Measurements from ENCODE around the gene CALML5. TPM values are rescaled to one million over a fixed set of nuclear protein-coding genes. Genes with fewer than 3 reads are reported as not detected.

The CALML5 gene
- total and polyA plus RNA-seq, 7 donors = not detected

- ATAC-seq = no peak
- 83 to 89% (median 85%) methylated on average over 14 of the region's 14 CpGs for WGBS, 3 donors
- Histone ChIP-seq H3K9me3 (no peaks in the 10 kb centered on the region), H3K4me1 (no peaks in the 10 kb centered on the region), H3K36me3 (ENCODE audit: insufficient read depth in 1 of 2, low read depth in 1 of 2) (no peaks in the 10 kb centered on the region), H3K27ac (no peak overlapping the region), H3K27me3 (ENCODE audit: insufficient read depth in 3 of 3, low read length in 2 of 3) (no peaks in the 10 kb centered on the region), H3K4me3 (no peak overlapping the region)
- no peak for TF ChIP-seq CTCF (IDR thresholded peaks at IDR 0.05)
- intact Hi-C loops (cut with DNase I) = no loop called here
- peak in 1 of 2 donors; percentile 10 for DNase-seq
These were observed 14.1 kb downstream of the CALML5 start for GRCh38 chr10:5485290-5485689.

- Histone ChIP-seq H3K4me3 (no peak overlapping the region), H3K27me3 (ENCODE audit: insufficient read depth in 3 of 3, low read length in 2 of 3) (no peaks in the 10 kb centered on the region), H3K27ac (no peak overlapping the region), H3K4me1 (no peaks in the 10 kb centered on the region), H3K36me3 (ENCODE audit: insufficient read depth in 1 of 2, low read depth in 1 of 2) (no peaks in the 10 kb centered on the region), H3K9me3 (no peaks in the 10 kb centered on the region)
- DNase-seq (no peak), ATAC-seq (no peak)
- intact Hi-C loops (cut with DNase I) = no loop called here
- WGBS, 3 donors = 66 to 81% (median 79%) methylated on average over 3 of the region's 3 CpGs
- no peak for TF ChIP-seq CTCF (IDR thresholded peaks at IDR 0.05)
These were observed 15.2 kb downstream of the CALML5 start for GRCh38 chr10:5484205-5484604.

- Histone ChIP-seq H3K36me3 (ENCODE audit: insufficient read depth in 1 of 2, low read depth in 1 of 2) (no peaks in the 10 kb centered on the region), H3K27me3 (ENCODE audit: insufficient read depth in 3 of 3, low read length in 2 of 3) (no peaks in the 10 kb centered on the region), H3K9me3 (no peaks in the 10 kb centered on the region), H3K27ac (no peak overlapping the region), H3K4me1 (no peaks in the 10 kb centered on the region), H3K4me3 (no peak overlapping the region)
- WGBS, 3 donors = 95 to 97% (median 96%) methylated on average over 9 of the region's 9 CpGs
- DNase-seq (no peak), ATAC-seq (no peak)
- TF ChIP-seq CTCF (IDR thresholded peaks at IDR 0.05) = no peak
- intact Hi-C loops (cut with DNase I) = no loop called here
These were observed 17.4 kb downstream of the CALML5 start for GRCh38 chr10:5482016-5482415.

GRCh38 chr10:5481121-5481520, 18.2 kb downstream of the CALML5 start:
- H3K27ac ChIP-seq = no peak overlapping the region
- no peaks in the 10 kb centered on the region for H3K36me3 ChIP-seq (ENCODE audit: insufficient read depth in 1 of 2, low read depth in 1 of 2)
- H3K4me3 ChIP-seq = no peak overlapping the region
- no peak for TF ChIP-seq CTCF (IDR thresholded peaks at IDR 0.05)
- ATAC-seq (no peak), DNase-seq (no peak)
- no peaks in the 10 kb centered on the region for H3K27me3 ChIP-seq (ENCODE audit: insufficient read depth in 3 of 3, low read length in 2 of 3)
- no peaks in the 10 kb centered on the region for H3K4me1 ChIP-seq
- intact Hi-C loops (cut with DNase I) = no loop called here
- 90 to 94% (median 93%) methylated on average over 12 of the region's 12 CpGs for WGBS, 3 donors
- H3K9me3 ChIP-seq = no peaks in the 10 kb centered on the region

- H3K27ac ChIP-seq = no peak overlapping the region
- no peak for DNase-seq
- no peaks in the 10 kb centered on the region for H3K27me3 ChIP-seq (ENCODE audit: insufficient read depth in 3 of 3, low read length in 2 of 3)
- H3K4me1 ChIP-seq = no peaks in the 10 kb centered on the region
- ATAC-seq = no peak
- no peak for TF ChIP-seq CTCF (IDR thresholded peaks at IDR 0.05)
- H3K4me3 ChIP-seq = no peak overlapping the region
- no peaks in the 10 kb centered on the region for H3K36me3 ChIP-seq (ENCODE audit: insufficient read depth in 1 of 2, low read depth in 1 of 2)
- H3K9me3 ChIP-seq = no peaks in the 10 kb centered on the region
- intact Hi-C loops (cut with DNase I) = no loop called here
- 86 to 89% (median 88%) methylated on average over 21 of the region's 21 CpGs for WGBS, 3 donors
These were observed 19.0 kb downstream of the CALML5 start for GRCh38 chr10:5480162-5480941.
